NOMO-1 treated with DMSO at 0.1 percent for 48 hours (cell line): ENCODE measurements around the gene NRGN.

Experiments used
- DNase-seq: peaks from one replicate; lab custom pipeline; 2025; ENCODE audit not compliant: unreplicated experiment; lab: John Stamatoyannopoulos, UW

NRGN gene

DNA sequence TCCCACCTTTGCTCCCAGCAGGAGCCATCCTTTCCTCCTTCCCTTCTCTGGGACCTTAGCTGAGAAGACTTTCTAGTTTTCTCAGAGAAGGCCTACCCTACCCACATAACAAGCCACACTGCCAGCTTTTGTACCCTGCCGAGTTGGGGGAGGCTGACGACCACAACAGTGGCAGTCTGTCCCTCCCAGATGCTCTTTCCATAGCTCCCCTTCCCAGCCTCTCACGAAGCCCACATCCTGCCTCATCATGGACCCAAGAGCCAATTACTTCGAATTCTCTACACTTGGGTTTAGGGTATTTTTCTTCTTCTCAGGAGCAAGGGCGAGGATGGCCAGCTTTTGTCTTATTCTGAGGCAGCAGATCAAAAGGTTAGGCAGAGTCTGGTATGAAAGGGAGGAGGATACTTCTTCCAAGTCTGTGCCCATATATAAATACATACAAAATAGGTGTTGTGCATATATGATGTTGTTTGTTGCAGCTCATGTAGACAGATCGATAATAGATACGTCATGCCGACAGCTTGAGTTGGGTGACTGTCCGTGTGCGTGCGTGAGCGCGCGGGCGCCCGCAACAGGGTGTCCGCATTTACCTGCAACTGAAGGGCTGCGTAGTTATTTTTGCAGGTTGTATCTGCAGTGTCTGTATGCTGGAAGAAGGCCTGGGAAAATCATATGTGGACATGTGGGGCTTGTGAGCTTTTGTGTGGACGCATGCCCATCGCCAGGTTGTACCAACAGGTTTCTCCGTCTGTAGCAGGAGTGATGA lies 846 bp upstream of the NRGN start:
- no peak for DNase-seq

DNA sequence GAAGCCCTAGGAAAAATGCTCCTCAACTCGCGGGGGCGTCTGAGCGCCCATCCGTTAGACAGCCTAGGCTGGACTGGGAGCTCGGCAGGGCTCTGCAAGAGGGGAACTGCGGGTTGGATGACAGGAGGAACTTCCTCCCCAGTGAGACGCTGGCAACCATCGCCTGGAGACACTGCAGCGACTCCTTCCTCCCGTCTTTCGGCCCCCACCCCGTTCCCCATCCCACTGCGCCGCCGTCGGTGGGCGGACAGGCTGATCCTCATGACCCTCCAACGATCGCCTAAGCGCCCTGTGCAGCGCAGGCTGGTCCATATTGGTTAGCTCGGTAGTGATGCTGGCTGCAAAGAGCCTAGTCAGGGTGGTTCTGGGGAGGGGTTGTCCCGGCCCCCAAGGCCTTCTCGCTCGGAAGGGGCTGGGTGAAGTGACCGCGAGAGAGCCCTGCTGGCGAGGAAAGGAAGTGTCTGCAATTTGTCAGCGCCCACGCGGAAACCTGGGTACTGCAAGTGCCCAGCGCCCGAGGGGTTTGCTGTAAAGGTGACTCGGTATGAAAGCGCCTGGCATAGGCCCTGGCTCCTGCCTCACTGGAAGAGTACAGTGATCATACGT lies 638 bp downstream of the NRGN start:
- DNase-seq: peak; percentile 49

DNA sequence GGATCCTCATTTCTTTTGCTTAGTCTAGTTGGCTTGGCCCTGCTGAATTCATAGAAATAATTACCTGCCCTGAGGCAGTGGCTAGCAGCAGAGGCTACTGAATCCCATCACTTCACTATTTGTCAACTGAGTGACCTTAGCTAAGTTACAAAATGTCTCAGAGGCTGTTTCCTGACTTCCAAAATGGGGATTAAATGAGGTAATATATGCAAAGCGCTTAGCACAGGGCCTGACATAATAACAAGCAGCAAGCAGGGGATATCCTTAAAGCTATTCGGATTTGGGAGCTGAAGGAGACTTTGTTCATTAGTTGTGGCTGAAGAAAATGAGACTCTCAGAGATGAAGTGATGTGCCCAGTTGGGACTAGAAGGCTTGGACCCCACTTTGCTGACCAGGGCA lies 2.8 kb downstream of the NRGN start:
- DNase-seq: no peak

DNA sequence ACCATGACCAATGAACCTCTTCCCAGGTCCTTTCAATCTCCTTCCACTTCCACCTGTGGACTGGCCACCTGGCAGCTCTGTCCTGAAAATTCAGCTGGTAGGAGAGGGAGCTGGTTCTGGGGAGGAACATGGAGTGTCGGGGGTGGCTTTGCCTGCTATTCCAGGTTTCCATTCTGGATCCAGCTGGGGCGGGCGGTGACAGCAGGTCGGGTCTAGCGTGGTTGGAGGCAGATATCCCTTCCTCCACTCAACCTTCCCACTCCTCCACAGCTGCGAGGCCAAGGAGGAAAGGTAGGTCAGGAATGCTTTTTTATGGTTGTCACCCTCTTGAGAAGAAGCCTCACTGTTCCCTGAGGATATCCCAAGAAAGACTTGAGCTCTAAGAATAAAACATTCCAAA lies 3.3 kb downstream of the NRGN start:
- no peak for DNase-seq

DNA sequence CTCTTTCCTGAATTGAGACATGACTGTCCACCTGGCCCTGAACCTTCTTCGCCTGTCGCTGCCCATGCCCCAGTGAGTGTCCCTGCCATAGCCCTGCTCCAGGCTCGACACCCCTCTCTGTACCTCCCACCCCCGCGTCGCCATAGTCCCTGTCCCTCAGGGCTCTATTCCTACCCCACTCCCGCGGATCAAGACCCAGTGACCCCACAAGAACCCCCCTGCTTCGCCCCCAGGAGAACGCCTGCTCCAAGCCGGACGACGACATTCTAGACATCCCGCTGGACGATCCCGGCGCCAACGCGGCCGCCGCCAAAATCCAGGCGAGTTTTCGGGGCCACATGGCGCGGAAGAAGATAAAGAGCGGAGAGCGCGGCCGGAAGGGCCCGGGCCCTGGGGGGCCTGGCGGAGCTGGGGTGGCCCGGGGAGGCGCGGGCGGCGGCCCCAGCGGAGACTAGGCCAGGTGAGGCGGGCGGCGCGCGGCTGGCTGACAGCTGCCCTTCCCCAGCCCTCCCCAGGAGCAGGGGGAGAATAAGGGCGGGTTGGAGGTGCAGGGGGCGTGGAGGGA lies 5.6 kb downstream of the NRGN start:
- DNase-seq: no peak

DNA sequence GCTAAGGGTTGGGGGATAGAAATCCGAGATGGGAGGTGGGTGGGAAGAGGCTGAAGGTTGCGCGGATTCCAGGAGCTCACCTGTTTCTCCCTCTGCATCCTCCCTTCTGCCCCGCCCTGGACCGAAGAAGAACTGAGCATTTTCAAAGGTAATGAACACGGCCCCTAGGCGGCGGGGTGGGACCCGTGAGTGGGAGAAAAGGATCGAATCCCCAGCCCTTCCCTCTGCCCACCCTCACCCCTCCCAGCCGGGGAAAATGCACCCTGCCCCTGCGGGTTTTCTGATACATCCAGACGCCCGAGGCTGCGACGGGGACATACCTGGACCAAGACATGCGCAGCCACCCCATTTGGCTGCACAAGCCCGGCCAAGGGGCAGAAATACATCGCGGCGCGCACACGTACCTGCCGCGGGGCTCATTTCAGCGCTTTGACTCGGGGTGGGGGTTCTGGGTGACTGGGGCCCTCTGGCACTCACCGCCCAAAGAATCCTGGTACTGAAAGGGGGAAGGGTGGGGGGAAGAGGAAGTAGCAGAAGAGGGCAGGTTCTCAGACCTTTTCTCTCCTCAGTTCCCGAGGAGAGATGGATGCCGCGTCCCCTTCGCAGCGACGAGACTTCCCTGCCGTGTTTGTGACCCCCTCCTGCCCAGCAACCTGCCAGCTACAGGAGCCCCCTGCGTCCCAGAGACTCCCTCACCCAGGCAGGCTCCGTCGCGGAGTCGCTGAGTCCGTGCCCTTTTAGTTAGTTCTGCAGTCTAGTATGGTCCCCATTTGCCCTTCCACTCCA lies 6.3 kb downstream of the NRGN start:
- DNase-seq: no peak

DNA sequence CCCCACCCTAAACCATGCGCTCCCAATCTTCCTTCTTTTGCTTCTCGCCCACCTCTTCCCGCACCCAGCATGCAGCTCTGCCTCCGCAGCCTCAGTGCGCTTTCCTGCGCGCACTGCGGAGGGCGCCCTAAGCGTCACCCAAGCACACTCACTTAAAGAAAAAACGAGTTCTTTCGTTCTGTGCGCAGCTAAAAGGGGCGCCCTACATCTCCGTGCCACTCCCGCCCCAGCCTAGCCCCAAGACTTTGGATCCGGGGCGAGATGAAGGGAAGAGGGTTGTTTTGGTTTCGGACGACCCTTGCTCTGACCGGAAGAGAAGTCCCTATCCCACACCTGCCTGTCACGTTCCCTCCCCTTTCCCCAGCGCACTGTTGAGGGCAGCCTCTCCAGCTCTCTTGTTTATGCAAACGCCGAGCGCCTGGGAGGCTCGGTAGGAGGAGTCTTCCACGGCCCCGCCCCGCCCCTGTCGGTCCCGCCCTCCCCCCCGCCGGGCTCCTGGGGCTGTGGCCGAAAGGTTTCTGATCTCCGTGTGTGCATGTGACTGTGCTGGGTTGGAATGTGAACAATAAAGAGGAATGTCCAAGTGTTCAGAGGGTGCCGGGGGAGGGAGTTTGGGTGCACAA lies 7.0 kb downstream of the NRGN start:
- DNase-seq: no peak

DNA sequence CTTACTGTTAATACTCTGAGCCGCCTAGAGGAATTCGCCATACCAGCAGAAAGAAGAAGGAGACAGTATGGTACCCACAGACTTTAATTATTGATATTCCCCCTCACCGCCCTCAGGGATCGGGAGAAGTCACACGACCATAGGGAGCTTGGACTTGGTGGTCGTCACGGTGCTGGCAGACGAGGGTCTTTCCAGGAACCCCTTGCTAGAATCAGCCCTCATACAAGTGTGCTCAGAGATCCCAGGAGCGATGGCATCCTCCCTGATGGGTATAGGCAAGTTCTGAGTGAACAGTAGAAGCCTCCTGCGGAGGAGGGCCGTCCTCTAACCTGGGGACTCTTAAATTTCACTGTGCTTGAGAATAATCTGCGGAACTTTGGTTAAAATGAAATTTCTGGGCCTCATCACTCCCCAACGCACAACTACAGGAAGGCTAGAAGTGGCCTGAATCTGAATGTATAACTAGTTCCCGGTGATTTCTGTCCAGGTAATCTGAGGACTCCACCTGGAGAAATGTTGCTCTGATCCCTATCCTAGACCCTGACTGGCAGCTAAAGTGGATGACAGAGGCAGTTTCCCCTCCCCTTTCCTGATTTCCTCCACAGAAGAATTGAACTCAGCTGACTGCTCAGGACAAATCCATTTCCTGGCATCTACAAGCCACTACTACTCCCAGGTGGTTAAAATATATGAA lies 7.8 kb downstream of the NRGN start:
- DNase-seq: no peak

DNA sequence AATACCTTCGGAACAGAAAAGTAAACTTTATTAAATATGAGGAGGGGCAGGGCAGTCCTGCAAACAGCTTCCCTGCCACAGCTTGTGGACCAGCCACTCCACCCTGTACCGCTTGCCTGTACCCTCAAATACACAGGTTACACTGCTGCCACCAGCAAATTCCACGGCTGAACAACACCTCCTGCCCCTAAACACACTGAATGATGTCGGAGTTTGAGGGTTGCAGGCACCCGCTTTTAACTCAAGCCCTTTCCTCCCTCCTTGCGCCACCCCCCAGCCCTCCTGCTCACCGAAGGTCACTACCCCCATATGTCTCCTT lies 8.3 kb downstream of the NRGN start:
- DNase-seq: no peak

DNA sequence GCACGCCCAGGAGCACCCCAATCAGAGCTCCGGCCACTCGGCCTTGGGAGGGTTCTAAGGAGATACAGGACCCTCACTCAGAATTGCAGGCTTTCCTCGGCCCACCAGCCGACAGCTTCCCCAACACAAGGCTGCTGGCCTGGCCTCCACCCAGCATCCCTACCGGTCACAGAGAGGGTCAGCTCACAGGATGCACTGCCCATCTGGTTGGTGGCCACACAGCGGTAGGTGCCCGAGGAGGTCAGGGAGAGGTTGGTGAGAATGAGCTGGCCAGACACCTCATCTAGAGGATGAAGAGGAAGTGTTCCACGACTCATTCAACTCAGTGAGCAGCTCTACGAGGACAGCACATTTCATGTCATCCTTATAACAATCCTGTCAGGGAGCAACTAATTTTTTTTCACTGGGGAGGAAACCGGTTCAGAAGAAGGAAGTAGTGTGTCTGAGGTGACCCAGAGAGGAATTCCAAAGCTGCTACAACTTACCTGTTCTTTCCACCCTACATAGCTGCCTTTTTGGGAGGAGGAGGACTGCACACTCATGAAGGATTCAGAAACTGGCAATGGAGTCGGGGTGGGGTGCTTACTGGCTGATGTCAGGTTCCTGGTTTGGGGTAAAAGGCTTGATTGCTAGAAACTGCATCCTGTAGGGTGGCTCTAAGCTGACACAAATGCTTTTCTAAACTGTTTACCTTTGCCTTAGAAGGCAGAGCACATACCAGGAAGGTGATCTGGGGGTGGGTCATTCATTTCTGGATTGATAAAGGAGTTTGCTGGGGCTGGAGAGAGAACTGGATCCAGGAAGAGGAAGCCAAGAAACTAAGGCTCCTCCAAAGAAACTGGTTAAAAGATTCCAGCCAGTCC lies 9.0 kb downstream of the NRGN start:
- DNase-seq: peak; percentile 21

DNA sequence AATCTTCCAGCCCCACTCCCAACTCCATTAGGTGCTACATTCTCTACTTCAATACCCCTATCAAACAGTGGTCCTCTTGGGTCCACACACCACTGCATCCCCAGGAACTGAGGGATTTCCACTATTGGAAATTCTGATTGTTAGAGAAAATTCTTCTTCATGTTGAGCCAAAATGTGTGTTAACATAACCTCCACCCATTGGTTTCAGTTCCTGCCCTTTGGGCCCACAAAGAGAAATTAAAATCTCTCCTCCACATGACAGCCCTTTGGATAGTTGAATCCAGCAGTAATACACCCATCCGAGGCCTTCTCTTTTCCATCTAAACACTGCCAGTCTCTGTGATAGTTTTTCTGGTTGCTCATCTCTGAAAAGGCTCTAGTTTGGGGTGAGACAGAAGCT lies 10.2 kb downstream of the NRGN start:
- DNase-seq: peak; percentile 54

DNA sequence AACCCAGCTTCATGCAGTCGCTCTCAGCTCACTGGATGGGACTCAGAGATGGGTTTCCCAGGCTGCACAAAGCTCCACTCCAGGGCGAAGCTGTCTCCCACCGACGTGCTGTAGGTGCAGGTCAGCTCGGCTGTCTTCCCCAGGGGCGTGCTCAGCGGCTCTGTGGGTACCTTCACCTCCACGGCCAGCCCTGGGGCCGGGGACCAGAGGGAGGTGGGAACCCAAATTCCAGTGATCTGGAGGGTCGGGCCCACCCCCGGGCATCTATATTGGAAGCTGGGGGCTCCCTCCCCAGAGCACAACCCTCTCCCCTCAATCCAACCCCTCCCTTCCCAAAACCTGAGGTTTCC lies 11.6 kb downstream of the NRGN start:
- DNase-seq: no peak

DNA sequence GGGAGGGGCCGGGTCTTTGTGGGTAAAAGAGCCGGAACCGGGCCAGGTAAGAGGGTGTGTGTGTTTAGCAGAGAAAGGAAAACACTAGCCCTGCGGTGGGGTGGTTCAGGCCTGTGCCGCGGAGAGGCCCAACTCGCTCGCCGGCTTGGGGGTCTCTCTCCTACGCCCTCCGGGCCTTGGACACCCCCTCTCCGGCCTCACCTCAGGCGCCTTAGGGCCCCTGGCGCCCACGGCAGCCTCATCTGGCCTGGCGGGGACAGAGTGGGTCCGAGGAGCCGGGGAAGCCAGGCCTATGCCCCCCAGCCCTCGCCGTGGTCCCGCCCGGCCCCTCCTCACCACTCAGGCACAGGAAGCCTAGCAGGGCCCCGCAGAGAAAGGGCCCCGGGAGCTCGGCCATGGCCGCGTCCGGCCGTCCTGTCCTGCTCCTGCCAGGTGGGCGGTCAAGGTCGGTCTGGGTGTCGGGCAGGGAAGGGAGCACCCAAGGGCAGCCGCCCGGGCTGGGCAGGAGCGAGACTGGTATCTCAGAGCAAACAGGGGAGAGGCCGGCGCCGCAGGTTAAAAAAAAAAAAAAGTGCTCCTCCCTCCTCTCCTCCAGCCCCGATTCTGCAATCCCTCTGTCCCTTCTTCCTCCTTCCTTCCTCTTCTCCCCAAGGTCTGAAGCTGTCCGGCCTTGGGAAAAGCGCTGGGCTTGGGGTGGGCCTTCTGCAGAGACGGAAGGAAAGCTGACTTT lies 12.2 kb downstream of the NRGN start, which contains the start of gene VSIG2:
VSIG2 (minus strand) TSS at position 515 of the 730 bp plus-strand sequence; CDS start at position 397, 118 bp downstream.
- DNase-seq: no peak

DNA sequence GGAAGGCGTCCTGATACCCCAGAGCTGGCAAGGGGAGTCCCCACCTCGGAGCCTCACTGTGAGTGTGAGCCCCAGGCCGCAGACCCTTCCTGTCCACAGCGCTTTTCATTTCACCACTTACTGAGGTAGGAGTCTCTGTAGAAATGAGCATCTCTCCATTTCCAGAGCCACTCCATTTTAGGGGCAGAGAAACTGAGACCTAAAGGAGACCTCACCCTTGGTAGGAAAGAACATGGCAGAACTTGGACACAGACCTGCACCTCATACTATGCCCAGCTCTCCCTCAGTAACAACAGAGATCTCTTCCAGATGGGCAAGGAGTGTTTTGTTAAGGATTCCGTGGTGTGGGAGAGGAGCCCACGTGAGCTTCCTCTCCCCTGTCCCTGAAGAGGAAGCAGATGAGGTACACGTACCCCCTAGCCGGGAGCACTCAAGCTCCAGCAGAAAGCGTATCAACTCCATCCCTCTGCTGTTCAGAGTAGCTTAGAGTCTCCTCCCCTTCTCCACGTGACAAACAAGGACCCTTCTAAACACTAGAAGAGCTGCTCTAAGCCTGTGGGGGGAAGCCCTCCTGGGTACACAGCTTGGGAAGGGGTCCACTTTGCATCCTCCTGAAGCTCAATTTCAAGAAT lies 12.8 kb downstream of the NRGN start:
- no peak for DNase-seq

DNA sequence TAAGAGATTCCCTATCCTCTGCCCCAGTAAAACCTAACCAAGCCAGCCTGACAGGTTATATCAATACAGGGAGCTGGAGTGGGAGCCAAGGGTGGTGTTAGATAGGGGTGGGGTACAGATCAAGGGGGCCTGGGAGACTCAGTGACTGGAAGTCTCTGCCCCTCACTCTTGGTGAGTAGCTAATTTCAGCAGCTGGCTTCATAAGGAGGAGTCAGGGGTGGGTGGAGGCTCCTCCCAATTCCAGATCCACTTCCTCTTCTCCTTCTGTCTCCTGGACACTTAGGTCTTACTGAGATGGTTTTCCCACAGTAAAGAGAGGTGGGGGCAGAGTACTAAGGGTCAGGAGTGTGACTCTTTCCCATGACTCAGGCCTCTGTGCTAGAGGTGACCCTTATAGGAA lies 13.5 kb downstream of the NRGN start:
- DNase-seq: peak; percentile 21

DNA sequence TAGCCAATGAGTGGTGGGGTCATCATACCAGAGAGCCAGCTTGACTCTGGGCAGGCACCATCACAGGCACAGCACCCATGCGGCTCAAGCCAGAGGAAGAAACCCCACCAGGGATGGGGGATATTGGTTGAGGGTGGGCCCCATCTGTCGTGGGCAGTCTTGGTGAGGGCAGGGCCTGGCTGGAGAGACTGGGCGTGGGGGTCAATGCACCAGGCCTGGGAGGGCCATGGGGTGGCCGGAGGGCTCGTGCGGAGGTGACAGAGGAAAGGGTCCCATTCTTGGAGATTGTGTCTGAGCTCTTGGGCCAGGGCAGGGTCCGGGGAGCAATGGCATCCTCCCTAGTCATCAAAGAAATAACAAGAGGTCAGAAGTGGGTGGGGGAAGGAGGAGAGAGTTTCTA lies 13.9 kb downstream of the NRGN start:
- no peak for DNase-seq

DNA sequence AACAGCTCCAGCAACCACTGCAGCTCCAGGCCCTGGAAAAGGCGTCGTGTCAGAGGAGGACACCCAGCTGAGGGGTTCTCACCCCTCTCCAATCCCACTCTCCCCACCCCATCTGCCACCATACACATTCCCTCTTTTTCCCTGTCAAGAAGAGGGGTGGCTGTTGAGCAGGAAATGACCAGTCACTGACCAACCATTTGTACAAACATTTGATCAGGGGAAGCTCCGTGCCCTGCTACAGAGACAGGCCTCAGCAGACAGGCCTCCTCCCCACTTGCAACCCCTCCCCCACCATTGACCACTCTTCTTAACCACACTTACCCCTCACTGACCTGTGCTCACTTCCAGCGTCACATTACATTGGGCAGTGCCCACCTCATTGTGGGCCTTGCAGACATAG lies 14.6 kb downstream of the NRGN start:
- no peak for DNase-seq

DNA sequence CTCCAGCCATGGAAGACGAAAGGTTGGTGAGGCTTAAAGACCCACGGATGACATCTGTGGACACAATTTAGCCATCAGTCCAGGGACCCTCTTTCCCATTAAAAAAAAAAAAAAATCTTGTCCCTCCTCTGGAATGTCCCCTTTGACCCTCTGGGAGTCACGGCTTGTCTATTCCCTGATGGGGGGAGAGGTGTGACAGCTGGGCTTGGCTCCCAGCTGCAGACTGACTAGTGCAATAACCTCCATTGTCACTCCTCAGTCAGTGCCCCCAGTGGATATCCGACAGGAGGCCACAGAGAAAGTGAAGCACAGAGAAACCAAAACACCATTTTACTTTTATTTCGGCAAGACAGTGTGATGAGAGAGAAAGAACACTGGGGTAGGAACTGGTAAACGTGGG lies 15.0 kb downstream of the NRGN start:
- DNase-seq: no peak
